Uterus (tissue), 2 donors: ENCODE data around the gene PTPN12.

Source experiments
- CTCF ChIP-seq, 4 experiments: fragments of 200-600 bp in 2 of 4; fragments of 450-650 bp in 2 of 4; sonication (generic) in 2 of 4; IDR thresholded peaks; one replicate each; pipeline ENCODE4 v1.5.1; 2016 to 2019; ENCODE audit warnings: antibody characterized with exemption in 4 of 4, mild to moderate bottlenecking in 2 of 4, moderate library complexity in 1 of 4
- POLR2A ChIP-seq, 2 donors: fragments of 450-650 bp; IDR thresholded peaks; one replicate each; pipeline ENCODE4 v1.6.1; 2016; ENCODE audit warnings: antibody characterized with exemption in 2 of 2, mild to moderate bottlenecking in 1 of 2, moderate library complexity in 1 of 2

- TF ChIP-seq CTCF (IDR thresholded peaks at IDR 0.05): no peak
- no peak for TF ChIP-seq POLR2A (IDR thresholded peaks at IDR 0.05)
Measured at GRCh38 chr7:77687100-77687746, 150.1 kb downstream of the PTPN12 start.
